GM10847 (cell line): ENCODE data around the gene CYP27C1.

Source experiments
- POLR2A ChIP-seq: IDR thresholded peaks from 2 replicates; pipeline ENCODE4 v1.6.1; 2011; ENCODE audit not compliant: insufficient read length; ENCODE audit errors: extremely low read depth

Gene CYP27C1

DNA sequence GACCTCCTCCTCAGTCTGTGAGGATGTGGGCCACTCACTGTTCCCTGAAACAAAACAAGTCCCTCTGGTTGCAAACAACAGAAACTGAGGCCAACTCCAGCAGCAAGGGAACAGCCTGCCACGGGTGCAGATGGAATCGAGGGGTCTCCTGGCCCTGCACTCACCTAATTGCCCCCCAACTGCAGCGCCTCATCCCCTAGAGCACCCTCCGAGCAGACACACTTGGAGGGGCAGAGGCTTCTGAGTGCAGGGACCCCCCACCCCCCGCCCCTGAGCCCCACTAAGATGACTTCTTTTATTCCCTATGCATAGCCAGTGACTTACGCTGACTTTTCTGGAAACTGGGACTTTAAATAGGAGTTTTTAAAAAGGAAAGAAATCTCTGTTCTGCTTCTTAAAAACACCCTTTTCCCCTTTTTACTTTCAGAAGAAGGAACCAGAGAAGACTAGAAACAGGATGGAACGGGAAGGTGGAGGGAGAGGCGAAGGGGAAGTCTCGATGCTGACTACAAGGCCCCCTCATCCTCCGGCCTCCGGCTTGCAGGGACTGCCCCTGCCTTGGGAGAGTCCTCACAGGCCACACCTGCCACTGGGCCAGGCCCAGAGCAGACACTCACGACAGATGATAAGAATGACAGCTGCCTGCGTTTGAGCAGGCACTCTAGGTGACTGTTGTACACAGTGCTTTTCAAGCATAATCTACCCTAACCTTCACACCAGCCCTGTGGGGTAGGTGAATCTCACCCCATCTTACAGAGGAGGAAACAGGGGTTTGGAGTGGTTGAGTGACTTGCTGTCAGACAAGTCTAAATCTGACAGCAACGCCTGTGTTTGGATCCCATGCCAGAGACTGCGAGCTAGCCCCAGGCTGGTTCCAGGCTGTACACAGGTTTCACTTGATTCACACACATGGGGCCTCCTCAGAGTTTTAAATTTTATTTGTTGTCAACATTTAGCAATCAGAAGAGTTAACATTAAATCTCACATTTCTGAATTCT, 85.0 kb downstream of the CYP27C1 start:
- TF ChIP-seq POLR2A: no peak

GRCh38 chr2:127134235-127134634, 85.9 kb downstream of the CYP27C1 start:
- TF ChIP-seq POLR2A: no peak
